ENCODE data around the gene TRABD2B.

DNA sequence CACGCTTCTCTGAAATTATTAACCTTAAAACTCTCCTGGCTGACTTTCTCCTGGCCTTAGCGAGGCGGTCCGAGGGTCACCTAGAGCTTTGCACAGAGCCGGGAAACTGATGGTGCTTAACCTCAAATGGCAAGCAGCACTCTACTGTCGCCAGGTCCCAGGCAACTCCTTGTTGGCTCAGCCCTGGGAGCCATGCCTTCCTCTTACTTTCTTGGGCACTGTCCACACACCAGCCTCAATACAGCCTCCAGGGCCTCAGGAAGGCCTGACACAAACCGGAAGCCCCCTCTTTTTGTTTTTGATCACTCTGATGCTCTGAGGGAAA, 3.8 kb downstream of the TRABD2B start:
- TF ChIP-seq, protein P1, sequence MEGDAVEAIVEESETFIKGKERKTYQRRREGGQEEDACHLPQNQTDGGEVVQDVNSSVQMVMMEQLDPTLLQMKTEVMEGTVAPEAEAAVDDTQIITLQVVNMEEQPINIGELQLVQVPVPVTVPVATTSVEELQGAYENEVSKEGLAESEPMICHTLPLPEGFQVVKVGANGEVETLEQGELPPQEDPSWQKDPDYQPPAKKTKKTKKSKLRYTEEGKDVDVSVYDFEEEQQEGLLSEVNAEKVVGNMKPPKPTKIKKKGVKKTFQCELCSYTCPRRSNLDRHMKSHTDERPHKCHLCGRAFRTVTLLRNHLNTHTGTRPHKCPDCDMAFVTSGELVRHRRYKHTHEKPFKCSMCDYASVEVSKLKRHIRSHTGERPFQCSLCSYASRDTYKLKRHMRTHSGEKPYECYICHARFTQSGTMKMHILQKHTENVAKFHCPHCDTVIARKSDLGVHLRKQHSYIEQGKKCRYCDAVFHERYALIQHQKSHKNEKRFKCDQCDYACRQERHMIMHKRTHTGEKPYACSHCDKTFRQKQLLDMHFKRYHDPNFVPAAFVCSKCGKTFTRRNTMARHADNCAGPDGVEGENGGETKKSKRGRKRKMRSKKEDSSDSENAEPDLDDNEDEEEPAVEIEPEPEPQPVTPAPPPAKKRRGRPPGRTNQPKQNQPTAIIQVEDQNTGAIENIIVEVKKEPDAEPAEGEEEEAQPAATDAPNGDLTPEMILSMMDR (IDR thresholded peaks at IDR 0.05; ENCODE audit: poor library complexity), result no peak
- no peak for TF ChIP-seq EZH2phosphoT487 (IDR thresholded peaks at IDR 0.05; ENCODE audit: low read depth, severe bottlenecking, unreplicated experiment)

Measured in hepatocyte (in vitro differentiated cells).